ENCODE data around the gene ZNF576.
A peak's percentile ranks its signal among the peaks of the same experiment; 100 is the strongest.
"Not testable (repeated sequence)": the region's sequence is repeated elsewhere in the genome, so short reads cannot be mapped to it uniquely, and the experiment has no call there.

ZNF576 gene

GRCh38 chr19:43628646-43629326 is 32.4 kb downstream of the ZNF576 start:
- DNase-seq: no peak

DNA sequence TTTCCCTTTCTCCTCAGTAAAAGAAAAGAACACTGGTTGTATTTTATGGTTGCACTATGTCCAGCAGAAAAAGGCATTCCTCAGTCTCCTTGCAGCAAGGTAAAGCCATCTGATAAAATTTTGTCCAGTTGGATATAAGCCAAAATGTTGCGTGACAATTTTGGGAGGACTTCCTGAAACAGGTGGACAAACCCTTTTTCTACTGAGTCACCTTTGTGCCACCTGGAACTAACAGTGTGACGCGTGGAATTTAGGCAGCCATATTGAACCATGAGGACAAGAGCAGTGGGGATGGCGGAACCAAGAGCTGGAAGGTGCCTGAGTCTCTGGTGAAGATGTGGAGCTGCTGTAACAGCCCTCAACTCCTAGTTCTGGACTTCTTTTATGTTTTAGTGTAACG is 35.1 kb downstream of the ZNF576 start:
- DNase-seq: no peak

DNA sequence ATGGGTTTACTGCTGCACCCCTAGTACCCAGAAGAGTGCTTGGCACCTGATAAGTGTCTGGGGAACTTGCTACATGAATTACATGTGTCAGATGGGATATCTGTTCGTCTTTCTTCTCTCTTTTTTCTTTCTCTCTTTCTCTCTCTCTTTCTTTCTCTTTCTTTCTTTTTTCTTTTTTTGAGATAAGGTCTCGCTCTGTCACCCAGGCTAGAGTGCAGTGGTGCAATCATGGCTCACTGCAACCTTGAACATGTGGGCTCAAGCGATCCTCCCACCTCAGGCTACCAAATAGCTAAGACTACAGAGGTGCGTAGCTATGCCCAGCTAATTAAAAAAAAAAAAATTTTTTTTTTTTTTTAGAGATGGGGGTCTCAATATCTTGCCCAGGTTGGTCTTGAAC is 37.1 kb downstream of the ZNF576 start:
- DNase-seq: no peak

DNA sequence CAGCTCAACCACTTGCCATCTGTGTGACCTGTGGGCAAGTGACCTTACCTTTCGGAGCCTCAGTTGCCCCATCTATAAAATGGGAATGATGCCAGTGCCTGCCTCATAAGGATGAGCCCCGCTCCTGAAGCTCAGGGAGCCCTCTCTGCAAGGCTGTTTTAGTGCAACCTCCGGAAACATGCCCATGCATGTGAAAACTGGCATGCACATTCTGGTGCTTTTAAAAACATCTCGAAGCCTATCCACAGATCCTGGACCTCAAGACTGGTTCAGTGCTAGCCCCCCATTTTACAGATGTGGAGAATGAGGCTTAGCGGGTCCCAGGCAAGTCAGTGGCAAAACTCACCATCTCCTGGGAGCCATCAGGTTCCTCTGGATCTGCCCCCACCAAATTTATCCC is 37.7 kb downstream of the ZNF576 start:
- no peak for DNase-seq

DNA sequence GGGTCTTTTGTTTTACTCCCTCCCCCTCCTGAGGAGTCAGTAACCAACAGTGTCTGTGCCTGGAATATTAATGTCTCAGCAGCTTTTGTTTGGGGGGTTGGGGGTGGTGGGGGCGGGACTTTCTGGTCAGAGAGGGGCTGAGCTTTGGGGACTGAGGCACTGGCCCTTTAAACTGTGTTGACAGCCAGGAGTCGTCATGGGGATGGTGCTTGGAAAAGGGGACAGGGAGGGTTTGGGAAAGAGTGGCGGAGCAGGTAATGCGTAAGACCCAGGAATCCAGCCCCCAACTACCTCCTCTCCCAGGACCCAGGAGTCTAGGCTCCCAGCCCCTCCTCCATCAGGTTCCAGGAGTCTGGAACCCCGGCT is 38.1 kb downstream of the ZNF576 start:
- no peak for DNase-seq

DNA sequence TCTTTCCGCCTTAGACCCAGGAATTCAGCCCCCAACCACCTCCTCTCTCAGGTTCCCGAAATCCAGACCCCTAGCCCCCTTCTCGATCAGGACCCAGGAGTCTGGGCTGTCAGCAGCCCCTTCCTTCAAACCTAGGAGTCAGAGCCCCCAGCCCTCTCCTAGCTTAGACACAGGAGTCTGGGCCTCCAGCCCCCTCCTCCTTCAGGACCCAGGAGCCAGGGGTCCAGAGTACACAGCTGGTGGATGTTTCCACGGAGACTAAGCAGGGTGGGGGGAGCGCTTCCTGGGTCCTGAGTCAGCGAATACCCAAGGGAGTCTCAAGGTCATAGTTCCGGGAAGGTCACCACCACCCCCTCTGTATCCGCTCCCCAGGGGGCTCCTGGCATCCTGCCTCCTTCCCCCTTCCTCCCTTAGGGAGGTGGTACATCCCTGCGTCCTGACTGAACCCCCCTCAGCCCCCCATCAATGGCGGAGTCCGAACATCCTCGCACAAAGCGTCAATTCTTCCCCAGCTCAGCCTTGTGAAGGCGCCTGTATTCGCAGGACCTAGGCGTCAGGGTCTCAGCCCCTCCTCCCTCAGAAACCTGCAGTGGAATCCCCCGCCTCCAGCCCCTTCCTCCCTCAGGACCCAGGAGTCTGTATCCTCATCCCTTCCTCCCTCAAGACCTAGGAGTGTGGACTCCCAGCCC is 38.6 kb downstream of the ZNF576 start:
- DNase-seq: peak; percentile 44

DNA sequence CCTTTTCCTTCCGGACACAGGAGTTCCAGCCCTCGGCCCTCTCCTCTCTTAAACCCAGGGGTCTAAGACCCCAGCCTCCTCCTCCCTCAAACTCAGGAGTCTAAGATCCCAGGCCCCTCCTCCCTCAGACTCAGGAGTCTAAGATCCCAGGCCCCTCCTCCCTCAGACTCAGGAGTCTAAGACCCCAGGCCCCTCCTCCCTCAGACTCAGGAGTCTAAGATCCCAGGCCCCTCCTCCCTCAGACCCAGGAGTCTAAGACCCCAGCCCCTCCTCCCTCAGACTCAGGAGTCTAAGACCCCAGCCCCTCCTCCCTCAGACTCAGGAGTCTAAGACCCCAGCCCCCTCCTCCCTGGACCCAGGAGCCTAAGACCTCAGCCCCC is 39.2 kb downstream of the ZNF576 start:
- not testable (repeated sequence) for DNase-seq

DNA sequence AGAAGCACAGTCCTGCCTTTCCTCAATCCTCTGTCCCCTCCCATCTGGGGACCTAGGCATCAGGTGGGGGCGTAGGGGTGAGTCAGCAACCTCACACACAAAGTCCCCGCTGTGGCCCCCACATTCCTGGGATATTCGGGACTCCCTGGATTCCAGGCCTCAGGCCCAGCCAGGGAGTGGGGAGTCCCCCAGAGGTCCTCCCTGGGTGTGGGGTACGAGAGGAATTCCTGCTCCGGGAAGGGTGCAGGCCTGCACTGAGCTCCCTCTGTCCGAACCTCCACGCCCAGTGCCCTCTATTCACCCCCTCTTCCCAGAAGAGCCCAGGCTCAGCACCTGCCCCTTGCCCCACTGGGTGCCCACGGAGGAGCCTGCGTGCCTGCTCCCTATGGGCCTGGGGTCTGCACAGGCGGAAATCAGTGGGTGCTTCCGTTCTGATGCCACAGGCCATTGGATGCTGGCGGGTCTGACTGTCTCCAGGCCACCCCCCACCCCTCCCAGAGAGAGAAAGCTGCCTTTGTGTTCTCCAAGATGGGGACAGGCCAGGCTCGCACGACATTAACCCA is 39.8 kb downstream of the ZNF576 start:
- peak; percentile 42 for DNase-seq

GRCh38 chr19:43638214-43638994 is 42.0 kb downstream of the ZNF576 start:
- no peak for DNase-seq

GRCh38 chr19:43638995-43639518 is 42.7 kb downstream of the ZNF576 start:
- DNase-seq: no peak

DNA sequence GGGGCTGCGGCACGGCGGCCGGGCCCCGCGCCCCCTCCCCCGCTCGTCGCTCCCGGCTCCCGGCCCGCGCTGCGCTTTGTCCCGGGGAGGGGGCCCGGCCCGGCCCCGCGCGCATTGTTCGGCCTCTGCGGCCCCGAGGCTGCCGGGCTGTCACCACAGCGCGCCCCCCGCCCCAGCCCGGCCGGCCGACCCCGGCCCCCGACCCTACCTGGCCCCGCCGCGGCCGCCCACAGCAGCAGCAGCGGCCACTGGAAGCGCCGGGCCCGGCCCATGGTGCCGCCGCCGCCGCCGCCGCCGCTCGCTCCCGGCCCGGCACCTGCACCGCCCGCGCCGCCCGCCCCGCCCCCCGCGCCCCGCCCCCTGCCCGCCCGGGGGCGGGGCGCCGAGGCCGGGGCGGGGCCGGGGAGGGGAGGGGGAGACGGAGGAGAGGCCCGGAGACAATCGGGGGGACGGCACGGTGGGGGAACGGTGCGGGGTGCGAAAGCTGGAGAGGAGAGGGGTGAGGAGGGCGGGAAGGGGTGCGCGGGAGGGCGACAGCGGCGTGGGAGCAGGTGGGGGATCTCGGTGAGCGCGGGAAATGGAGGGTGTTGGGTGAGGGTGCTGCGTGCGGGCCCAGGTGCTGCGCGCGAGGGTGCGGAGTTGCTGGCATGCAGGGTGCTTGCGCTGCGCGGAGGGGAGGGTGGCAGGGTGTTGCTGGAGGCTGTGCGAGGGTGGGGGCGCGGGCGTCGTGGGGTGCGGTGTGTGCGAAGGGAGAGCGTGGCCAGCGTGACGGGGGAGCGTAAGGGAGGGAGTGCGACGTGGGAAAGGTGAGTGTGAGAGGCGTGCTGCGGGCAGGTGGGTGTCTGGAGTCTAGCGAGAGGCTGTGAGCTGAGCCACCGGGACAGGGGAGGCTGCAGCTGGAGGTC is 43.4 kb downstream of the ZNF576 start, which contains the start of gene CADM4:
CADM4 (minus strand) TSS at position 332 of the 905 bp plus-strand sequence; CDS start at position 272, 60 bp downstream.
- no peak for DNase-seq

GRCh38 chr19:43640424-43640757 is 44.0 kb downstream of the ZNF576 start:
- DNase-seq: no peak

GRCh38 chr19:43641333-43641732 is 44.9 kb downstream of the ZNF576 start:
- DNase-seq: no peak

DNA sequence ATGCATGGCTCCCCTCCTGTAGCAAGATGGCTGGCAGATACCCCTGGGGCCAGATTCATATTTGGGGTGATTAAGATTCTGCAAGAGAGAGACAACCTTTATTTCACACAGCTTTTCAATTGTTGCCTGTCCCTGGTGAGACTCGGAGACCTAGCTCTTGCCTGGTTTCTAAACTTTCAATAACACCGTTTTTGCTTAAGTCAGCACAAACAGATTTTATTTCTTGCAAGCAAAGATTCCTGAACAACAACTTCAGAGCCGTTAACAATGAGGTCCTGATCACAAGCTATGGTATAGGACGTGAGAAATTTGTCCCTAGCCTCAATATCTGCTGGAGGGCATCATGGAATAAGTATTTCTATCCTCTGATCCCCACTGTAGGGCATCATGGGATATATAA is 46.1 kb downstream of the ZNF576 start:
- no peak for DNase-seq

- no peak for DNase-seq
Measured at GRCh38 chr19:43643326-43643725, 46.9 kb downstream of the ZNF576 start.

GRCh38 chr19:43644181-43644580 is 47.8 kb downstream of the ZNF576 start:
- DNase-seq: no peak

- DNase-seq: no peak
Measured at GRCh38 chr19:43648633-43649032, 52.2 kb downstream of the ZNF576 start.

GRCh38 chr19:43649514-43649913 is 53.1 kb downstream of the ZNF576 start:
- no peak for DNase-seq

- DNase-seq: not testable (repeated sequence)
Measured at GRCh38 chr19:43650276-43650675, 53.9 kb downstream of the ZNF576 start.
